Measurements from ENCODE around the gene TTLL7. TPM values are rescaled to one million over a fixed set of nuclear protein-coding genes. Genes with fewer than 3 reads are reported as not detected.

TTLL7 gene
- total RNA-seq, 1 donor from 2014 or later: 37.9 TPM

DNA sequence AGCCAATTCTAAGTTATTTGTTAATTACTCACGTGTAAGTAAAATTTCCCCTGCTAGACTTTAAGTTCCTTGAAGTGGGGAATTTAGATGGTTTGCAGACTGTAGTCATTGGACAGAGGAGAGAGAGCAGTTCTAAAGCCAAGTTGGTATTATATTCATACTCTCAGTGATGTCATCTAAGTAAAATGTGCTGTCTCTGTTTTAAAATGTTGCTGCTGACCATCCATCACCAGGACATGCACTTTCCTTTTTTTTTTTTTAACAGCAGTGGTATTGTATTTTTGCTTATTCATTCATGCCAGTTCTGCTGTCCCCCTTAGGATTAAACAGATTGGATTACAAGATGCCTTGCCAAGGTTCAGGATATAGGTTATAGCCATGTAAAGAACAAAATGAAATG lies 2.3 kb downstream of the TTLL7 start:
- Histone ChIP-seq H3F3A (ENCODE audit: low read depth) (peaks cover 9% of the 10 kb centered on the region), H2AFZ (replicated peaks) (no peak overlapping the region), H4K20me1 (ENCODE audit: low read depth) (no peaks in the 10 kb centered on the region), H3K27me3 (peaks cover 33% of the 10 kb centered on the region), H3K79me2 (ENCODE audit: low read depth) (peaks cover 30% of the 10 kb centered on the region), H3K4me3 (no peak overlapping the region), H3K4me1 (peaks cover 14% of the 10 kb centered on the region), H3K4me2 (no peak overlapping the region), H3K36me3 (no peaks in the 10 kb centered on the region), H3K27ac (no peak overlapping the region), H3K9ac (no peak overlapping the region), H3K9me3 (ENCODE audit: low read depth) (no peaks in the 10 kb centered on the region)
- Mint-ChIP-seq H3K4me3 (no peak overlapping the region), H3K9me3 (no peaks in the 10 kb centered on the region), H3K4me1 (peaks cover 20% of the 10 kb centered on the region), H3K27ac (no peak overlapping the region), H3K36me3 (no peaks in the 10 kb centered on the region), H3K27me3 (ENCODE audit: insufficient read depth, low read depth) (peaks cover 10% of the 10 kb centered on the region)
- TF ChIP-seq EZH2phosphoT487 (IDR thresholded peaks at IDR 0.05) (no peak), EZH2 (IDR thresholded peaks at IDR 0.05) (no peak)
- TF ChIP-seq, protein P1, sequence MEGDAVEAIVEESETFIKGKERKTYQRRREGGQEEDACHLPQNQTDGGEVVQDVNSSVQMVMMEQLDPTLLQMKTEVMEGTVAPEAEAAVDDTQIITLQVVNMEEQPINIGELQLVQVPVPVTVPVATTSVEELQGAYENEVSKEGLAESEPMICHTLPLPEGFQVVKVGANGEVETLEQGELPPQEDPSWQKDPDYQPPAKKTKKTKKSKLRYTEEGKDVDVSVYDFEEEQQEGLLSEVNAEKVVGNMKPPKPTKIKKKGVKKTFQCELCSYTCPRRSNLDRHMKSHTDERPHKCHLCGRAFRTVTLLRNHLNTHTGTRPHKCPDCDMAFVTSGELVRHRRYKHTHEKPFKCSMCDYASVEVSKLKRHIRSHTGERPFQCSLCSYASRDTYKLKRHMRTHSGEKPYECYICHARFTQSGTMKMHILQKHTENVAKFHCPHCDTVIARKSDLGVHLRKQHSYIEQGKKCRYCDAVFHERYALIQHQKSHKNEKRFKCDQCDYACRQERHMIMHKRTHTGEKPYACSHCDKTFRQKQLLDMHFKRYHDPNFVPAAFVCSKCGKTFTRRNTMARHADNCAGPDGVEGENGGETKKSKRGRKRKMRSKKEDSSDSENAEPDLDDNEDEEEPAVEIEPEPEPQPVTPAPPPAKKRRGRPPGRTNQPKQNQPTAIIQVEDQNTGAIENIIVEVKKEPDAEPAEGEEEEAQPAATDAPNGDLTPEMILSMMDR (IDR thresholded peaks at IDR 0.05): no peak
- DNase-seq (ENCODE audit: low spot score): no peak

DNA sequence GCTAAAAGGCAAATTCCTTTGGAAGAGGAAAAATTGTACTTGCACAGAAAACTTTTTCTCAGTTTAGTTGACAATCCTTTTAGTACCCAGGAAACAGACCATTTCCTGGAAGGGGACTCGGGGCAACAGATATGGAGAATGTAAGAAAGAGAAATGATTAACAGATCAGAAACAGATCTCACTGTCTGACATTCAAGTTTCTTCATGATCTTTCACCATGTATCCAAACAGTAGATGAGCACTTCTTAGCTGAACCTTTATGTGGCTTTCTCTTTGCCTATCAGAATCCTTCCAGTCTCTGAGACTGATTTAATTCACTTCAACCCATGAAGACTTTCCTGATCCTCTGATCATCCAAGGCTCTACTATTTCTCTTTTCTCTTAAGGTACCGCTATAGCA lies 2.7 kb downstream of the TTLL7 start:
- Mint-ChIP-seq H3K27me3 (ENCODE audit: insufficient read depth, low read depth) (peaks cover 10% of the 10 kb centered on the region), H3K4me3 (no peak overlapping the region)
- TF ChIP-seq EZH2 (IDR thresholded peaks at IDR 0.05) (no peak), EZH2phosphoT487 (IDR thresholded peaks at IDR 0.05) (no peak)
- TF ChIP-seq, protein P1 (IDR thresholded peaks at IDR 0.05): no peak

DNA sequence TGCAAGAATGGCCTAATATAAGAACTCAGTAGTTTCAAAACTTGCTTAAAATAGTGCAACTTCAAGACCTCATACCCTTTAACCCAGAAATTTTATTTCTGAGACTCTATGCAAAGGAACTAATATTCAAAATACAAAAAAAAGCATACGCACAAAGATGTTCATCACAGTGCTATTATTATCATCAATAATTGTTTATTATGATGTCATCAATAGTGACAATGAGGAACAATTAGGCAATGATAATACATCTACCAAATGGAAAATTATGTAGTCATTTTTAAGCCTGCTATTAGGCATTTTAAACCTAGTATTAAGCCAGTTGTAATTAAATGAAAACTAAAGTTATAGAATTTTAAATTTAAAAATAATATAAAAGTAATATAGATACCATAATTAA lies 3.3 kb downstream of the TTLL7 start:
- Mint-ChIP-seq H3K27ac (no peak overlapping the region), H3K4me1 (peaks cover 20% of the 10 kb centered on the region), H3K27me3 (ENCODE audit: insufficient read depth, low read depth) (peaks cover 8% of the 10 kb centered on the region), H3K36me3 (peaks cover 1% of the 10 kb centered on the region), H3K4me3 (no peak overlapping the region), H3K9me3 (no peaks in the 10 kb centered on the region)
- no peak overlapping the region for H3K4me3 ChIP-seq
- H3K4me1 ChIP-seq: peaks cover 14% of the 10 kb centered on the region
- no peak overlapping the region for H2AFZ ChIP-seq (replicated peaks)
- no peaks in the 10 kb centered on the region for H4K20me1 ChIP-seq (ENCODE audit: low read depth)
- no peak overlapping the region for H3K9ac ChIP-seq
- peaks cover 23% of the 10 kb centered on the region for H3K27me3 ChIP-seq
- H3F3A ChIP-seq (ENCODE audit: low read depth): peaks cover 9% of the 10 kb centered on the region
- DNase-seq (ENCODE audit: low spot score): no peak
- H3K36me3 ChIP-seq: no peaks in the 10 kb centered on the region
- no peak overlapping the region for H3K4me2 ChIP-seq
- no peak overlapping the region for H3K27ac ChIP-seq
- H3K9me3 ChIP-seq (ENCODE audit: low read depth): no peaks in the 10 kb centered on the region
- peaks cover 34% of the 10 kb centered on the region for H3K79me2 ChIP-seq (ENCODE audit: low read depth)
- TF ChIP-seq EZH2phosphoT487 (IDR thresholded peaks at IDR 0.05) (no peak), EZH2 (IDR thresholded peaks at IDR 0.05) (no peak)
- TF ChIP-seq, protein P1 (IDR thresholded peaks at IDR 0.05): no peak

More for the DNA sequence above, 2.7 kb downstream of the TTLL7 start:
- H3K27me3 ChIP-seq: peaks cover 29% of the 10 kb centered on the region
- no peak overlapping the region for H3K4me2 ChIP-seq
- no peaks in the 10 kb centered on the region for H3K9me3 ChIP-seq (ENCODE audit: low read depth)
- H3F3A ChIP-seq (ENCODE audit: low read depth): peaks cover 9% of the 10 kb centered on the region
- peaks cover 20% of the 10 kb centered on the region for H3K4me1 Mint-ChIP-seq
- H3K4me3 ChIP-seq: no peak overlapping the region
- no peaks in the 10 kb centered on the region for H3K9me3 Mint-ChIP-seq
- DNase-seq (ENCODE audit: low spot score): no peak
- no peak overlapping the region for H3K27ac ChIP-seq
- no peaks in the 10 kb centered on the region for H4K20me1 ChIP-seq (ENCODE audit: low read depth)
- no peak overlapping the region for H2AFZ ChIP-seq (replicated peaks)
- H3K36me3 ChIP-seq: no peaks in the 10 kb centered on the region
- no peaks in the 10 kb centered on the region for H3K36me3 Mint-ChIP-seq
- H3K27ac Mint-ChIP-seq: no peak overlapping the region
- H3K79me2 ChIP-seq (ENCODE audit: low read depth): peaks cover 32% of the 10 kb centered on the region
- no peak overlapping the region for H3K9ac ChIP-seq
- H3K4me1 ChIP-seq: peaks cover 14% of the 10 kb centered on the region
